GM19238 (cell line): Measurements from ENCODE around the gene ERLEC1.
"Not testable (repeated sequence)": the region's sequence is repeated elsewhere in the genome, so short reads cannot be mapped to it uniquely, and the experiment has no call there.

Source experiments
- DNase-seq: peaks from one replicate; pipeline ENCODE4 v3.0.0; 2011; ENCODE audit warnings: low spot score; ENCODE audit not compliant: insufficient read length

Gene ERLEC1

DNA sequence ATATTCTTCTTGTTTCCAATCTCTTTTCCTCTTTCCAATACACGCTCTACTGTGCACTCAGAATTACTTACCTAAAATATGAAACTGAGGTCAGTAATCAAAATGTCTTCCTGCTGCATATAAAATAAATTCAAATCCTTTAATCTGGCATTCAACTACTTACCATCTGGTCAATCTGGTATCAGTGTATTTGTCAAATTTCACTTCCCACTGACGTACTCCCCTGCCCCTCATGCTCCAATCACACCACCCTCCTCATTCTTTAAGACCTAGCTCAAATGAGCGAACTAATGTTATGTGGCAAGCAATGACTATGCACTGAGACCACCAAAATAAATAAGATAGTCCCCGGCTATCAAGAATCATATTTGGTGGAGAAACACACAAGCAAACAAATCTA, 6.8 kb upstream of the ERLEC1 start:
- DNase-seq = no peak

DNA sequence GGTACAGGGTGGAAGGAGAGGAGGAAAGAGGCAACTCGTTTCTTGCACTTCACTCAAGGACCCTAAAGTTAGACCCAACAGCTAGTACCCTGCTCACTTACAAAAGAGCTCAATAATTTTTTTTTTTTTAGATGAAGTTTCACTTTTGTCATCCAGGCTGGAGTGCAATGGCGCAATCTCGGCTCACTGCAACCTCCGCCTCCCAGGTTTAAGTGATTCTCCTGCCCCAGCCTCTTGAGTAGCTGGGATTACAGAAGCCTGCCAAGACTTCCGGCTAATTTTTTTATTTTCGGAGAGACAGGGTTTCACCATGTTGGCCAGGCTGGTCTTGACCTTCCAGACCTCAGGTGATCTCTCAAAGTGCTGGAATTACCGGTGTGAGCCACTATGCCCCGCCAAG, 4.2 kb upstream of the ERLEC1 start:
- no peak for DNase-seq

DNA sequence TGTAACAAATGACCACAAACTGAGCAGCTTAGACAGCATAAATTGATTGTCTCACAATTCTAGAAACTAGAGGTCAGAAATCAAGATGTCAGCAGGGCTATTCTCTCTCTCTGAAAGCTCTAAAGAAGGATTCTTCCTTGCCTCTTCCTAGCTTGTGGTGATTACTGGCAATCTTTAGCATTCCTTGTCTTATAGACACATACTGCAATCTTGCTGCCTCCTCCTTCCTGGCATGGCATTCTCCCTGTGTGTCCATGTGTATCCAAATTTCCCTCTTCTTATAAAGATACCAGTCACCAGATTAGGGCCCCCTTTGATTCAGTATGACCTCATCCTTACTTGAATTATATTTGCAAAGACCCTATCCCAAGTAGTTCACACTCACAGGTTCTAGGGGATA, 2.4 kb upstream of the ERLEC1 start:
- no peak for DNase-seq

DNA sequence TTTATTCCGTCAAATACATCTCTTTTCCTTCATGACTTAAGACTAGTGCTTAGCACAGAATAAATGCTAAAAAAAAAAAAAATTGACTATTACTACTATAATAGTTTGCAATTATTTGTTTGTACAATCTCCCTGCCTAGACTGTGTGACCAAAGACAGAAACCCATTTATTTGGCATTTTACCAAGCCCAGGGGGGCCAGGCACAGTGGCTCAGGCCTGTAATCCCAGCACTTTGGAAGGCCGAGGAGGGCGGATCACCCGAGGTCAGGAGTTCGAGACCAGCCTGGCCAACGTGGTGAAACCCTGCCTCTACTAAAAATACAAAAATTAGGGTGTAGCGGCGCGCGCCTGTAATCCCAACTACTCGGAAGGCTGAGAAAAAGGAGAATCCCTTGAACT, 1.5 kb upstream of the ERLEC1 start:
- no peak for DNase-seq

DNA sequence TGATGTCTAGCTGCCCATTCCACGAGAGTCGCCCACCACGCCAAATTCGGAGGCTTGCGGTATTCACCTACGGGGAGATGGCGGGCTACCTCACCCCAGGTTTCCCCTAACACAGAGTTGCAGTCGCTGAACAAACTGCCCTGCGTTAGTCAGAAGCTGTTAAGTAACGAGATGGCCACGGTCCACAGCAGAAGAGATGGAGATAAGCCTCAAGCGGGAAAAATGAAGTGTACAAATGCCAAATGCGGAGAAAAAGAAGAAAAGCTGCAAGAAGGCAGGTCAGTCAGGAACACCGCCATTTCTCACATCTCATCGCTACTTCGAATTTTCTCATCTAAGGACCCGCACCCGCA, 516 bp upstream of the ERLEC1 start:
- no peak for DNase-seq

DNA sequence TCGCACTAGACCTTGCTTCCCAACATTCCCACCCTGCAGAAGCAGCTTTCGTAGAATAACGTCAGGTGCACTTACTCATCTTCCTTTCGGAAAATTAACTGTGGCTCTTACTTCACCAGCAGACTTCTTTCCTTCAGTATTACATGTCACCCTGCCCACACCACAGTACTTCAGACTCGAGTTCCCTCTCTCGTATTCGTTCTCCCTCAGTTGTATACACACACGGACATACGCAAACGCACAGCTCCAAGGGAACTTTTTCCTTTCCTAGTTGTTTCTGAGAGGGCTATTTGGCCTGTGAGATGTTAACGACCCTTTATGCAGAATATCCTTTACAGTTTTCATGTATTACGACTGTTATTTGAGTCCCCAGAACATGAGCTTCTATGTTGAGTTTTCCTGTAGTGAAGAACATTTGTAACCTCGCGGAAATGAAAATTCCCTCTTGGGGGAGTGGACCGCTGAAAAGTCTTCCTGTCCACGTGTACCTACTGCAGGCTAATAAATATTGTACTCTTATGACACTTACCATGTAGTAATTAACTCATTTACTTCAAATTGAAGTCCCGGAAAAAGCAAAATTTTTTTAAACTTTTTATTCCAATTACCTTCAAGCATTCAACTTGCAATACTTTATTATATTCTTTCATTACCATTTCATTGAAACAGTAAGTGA, 908 bp downstream of the ERLEC1 start:
- no peak for DNase-seq

DNA sequence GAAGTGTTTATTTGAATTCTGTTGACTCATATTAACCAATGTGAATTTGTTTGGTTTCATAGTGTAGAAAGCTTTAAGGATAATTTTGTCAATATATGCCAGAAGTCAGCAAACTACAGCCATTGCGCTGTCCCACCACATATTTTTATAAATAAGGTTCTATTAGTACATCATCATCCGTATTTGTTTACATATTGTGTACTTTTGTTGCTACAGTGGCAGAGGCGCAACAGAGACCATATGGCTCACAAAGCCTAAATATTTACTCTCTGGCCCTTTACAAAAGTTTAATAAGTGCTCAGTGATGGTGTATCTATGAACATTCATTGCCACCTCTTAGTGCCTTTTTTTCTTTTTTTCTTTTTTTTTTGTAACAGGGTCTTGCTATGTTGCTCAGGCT, 6.4 kb downstream of the ERLEC1 start:
- DNase-seq = no peak

DNA sequence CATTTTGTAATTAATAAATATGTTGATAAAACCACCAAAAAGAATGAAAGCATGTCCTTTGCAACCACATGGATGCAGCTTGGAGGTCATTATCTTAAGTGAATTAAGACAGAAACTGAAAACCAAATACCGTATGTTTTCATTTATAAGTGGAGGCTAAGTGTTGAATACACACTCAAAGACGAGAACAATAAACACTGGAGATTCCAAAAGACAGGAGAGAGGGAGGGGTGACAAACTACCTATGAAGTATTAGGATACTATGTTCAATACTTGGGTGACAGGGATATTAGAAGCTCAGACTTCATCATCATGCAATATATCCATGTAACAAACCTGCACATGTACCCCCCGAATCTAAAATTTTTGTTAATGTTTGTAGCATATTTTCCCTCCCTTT, 7.0 kb downstream of the ERLEC1 start:
- no peak for DNase-seq

DNA sequence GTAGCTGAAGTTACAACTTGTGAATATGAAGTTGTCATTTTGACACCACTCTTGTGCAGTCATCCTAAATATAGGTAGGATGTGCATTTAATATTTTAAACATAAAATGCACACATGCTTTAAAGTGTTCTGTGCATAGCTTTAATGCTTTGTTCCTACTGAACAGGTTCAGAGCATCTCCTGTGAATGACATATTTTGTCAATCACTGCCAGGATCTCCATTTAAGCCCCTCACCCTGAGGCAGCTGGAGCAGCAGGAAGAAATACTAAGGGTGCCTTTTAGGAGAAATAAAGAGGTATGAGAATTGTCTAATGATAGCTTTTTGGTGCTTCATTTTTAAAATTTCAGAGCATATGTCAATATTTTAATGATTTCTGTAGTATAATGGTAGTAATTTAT, 14.7 kb downstream of the ERLEC1 start:
- no peak for DNase-seq

DNA sequence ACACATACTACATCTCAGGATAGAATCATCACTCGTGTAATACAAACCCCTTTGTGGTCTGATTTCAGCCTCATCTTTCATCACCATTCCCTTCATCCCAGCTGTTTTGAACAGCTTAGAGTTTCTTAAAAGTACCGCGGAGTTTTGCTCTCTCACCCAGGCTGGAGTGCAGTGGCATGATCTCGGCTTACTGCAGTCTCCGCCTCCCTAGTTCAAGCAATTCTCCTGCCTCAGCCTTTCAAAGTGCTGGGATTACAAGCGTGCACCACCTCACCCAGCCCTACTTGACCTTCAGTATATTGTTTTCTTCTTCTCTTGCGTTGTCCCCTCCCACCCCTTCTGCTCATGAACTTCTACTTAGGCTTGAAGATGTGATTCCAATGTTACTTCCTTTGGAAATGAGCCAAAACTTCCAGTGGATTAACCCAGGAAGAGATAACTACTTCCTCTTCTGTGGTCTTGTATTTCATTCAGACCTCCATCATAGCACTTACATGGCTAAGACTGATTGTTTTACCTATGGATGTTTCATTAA, 15.8 kb downstream of the ERLEC1 start:
- DNase-seq = no peak

DNA sequence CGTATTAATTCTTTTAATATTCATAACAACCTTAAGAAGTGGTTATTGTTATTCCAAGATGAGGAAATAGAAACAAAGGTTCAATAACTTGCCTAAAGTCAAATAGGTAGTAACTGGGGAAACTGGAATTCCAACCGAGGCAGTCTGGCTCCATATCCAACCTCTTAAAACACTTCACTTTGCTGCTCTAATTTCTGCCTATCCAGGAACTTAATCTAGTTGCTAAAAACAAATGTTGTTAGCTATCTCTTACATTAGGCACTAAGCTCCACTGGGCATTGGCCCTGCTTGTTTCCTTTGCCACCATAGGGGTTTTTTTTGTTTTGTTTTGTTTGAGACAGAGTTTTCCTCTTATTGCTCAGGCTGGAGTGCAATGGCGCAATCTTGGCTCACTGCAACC, 24.8 kb downstream of the ERLEC1 start:
- DNase-seq = no peak

DNA sequence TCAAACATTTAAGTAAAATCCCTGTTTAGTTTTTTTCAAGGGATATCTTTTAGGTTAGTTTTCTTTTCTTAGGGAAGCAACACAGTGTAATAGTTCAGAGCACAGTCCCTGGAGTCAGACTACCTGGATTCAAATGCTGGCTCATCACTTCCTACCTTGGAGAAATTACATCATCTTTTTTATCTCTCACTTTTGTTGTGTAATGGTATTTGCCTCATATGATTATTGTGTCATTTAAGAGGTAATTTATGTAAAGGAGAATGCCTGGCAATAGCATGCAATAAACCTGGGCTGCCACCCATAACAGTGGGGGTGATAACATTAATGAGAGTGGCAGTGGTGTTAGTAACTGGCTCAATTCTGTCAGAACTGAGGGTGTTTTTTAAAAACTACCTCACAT, 26.3 kb downstream of the ERLEC1 start:
- no peak for DNase-seq

DNA sequence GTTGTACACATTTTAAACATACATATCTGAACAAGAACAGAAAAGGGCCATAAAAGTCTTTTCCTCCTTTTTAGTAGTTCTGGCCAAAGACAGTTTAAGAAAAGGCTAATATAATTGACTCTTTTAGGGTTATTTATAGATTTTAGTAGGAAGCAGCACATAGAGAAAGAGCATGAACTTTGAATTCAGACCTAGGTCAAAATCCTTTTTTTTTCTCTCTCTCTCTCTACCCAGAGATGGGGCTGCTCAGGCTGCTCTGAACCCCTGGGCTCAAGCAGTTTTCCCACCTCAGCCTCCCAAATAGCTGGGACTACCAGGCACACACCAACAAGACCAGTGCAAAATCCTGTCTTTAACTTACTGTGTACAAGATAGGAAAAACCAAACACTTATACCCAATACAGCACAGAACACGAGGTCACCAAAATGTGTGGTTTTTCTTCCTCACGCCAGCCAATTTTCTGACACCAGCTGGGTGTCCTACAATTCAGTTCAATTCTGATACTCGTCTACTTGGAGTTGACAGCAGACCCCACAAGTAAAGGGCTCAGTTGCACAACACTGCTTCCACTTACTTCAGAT, 32.1 kb downstream of the ERLEC1 start:
- DNase-seq = no peak

DNA sequence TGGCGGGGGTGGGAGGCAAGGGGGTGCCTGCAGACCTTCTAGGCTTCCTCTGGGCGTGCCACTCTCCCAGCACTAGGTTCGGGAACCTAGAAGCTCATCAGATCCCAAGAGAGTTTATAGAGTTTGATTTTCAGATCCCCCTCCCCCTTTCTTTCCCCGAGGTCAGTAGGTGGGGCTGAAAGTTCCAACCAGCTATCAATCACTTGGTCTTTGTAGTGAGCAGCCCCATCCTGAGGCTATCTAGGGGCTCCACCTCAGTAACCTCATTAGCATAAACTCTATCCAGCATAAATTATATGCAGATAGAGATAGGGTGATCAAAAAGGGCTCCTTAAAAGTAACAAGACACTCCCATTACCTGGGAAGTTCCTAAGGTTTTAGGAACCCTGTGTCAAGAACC, 32.8 kb downstream of the ERLEC1 start:
- DNase-seq = no peak

DNA sequence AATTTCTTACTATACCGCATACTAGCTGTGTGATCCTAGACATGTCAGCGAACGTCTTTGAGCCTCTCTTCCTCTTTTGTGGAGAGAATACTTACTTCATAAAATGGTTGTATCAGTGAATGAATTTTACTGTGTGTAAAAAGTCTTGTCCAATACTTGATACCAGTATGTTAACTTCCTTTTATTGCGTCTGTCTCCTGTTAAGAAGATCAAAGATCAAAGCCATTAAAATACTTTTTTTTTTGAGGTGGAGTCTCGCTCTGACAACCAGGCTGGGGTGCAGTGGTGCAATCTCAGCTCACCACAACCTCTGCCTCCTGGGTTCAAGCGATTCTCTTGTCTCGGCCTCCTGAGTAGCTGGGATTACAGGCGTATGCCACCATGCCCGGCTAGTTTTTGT, 33.2 kb downstream of the ERLEC1 start:
- DNase-seq = no peak

DNA sequence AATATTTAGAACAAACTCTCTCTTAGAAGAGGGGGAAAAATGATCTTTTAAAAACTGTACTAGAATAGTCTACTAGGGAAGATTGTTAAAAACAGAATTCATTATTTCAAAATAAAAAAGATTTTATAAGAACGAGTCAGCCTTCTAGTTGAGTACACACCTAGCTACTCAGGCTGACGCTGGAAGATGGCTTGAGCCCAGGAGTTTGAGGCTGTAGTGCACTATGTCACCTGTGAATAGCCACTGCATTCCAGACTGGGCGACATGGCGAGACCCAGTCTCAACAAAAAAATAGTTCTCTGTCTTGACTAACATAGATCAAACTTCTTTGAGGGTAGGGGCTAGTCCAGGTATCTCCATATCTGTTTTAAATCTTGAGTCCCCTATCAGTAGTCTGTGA, 33.9 kb downstream of the ERLEC1 start:
- no peak for DNase-seq

DNA sequence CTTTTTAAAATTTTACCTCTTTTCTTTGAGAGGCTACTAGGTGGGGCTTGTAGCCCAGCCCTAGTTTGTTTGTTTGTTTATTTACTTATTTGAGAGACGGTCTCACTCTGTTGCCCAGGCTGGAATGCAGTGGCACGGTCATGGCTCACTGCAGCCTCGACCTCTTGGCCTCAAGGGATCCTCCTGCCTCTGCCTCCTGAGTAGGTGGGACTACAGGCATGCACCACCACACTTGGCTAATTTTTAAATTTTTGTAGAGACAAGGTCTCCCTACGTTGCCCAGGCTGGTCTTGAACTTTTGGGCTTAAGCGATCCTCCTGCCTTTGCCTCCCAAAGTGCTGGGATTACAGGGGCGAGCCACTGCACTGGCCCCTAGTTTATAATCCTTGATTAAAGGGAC, 35.0 kb downstream of the ERLEC1 start:
- no peak for DNase-seq

DNA sequence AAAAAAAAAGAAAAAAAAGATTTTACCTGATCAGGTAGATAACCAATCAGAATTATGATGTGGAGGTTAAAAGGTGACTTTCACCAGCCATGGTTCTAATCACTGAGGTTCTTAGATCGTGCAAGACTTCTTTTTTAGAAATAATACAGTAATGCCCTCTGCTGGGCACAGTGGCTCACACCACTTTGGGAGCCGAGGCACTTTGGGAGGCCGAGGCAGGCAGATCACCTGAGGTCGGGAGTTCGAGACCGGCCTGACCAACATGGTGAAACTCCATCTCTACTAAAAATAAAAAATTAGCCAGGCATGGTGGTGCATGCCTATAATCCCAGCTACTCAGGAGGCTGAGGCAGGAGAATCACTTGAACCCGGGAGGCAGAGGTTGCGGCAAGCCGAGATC, 36.8 kb downstream of the ERLEC1 start:
- DNase-seq = not testable (repeated sequence)

DNA sequence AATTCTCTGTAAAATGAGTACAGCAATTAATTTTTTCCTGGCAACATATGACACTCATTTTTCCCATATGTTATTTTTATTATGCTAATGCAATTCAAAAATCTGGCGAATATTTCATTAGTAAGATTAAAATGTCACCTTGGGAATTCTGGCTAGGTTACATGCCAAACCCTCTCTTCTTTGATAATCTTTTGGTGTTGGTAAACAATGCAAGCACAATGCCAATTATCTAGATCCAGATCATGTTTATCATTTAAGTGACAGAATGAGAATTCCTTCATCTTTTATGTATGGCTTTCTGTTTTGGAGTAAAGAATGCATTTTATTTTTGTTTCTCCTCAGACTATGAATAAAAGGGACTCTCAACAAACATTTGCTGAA, 39.2 kb downstream of the ERLEC1 start:
- DNase-seq = no peak

DNA sequence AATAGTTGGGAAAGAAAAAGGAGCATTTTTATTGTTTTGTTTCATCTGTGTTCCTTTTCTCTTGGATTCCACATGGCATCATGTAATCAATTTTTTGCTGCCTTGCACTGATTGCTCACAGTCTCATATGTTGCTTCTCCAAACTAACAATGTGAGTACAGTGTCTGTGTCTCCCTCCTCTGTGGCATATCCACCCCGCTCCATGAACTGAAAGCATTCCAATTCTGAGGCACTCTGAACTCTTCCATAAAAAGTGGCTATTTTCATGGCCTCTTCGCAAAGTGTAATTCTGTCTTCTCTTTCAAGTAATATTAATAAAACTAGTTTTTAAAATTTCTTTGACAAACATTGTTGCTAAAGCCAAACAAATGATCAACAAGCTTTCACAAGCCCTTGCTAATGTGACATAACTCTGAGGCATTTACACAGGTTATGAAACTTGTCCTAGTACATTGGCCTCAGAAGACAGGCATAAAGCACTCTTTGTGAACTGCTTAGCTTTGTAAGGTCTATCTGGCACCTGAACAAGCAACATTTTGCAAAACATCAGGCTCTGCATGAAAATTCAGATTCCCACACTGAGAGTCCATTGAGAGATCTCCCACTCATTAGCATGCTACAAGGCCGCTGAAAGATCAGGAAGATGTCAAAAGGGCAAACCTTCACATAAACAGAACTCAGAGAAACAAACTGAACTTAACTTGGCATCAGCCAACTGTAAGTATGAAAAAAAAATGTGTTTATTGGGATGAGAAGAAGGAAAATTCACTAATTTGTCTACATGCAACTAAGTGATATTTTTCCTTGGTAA, 39.9 kb downstream of the ERLEC1 start:
- DNase-seq = no peak

DNA sequence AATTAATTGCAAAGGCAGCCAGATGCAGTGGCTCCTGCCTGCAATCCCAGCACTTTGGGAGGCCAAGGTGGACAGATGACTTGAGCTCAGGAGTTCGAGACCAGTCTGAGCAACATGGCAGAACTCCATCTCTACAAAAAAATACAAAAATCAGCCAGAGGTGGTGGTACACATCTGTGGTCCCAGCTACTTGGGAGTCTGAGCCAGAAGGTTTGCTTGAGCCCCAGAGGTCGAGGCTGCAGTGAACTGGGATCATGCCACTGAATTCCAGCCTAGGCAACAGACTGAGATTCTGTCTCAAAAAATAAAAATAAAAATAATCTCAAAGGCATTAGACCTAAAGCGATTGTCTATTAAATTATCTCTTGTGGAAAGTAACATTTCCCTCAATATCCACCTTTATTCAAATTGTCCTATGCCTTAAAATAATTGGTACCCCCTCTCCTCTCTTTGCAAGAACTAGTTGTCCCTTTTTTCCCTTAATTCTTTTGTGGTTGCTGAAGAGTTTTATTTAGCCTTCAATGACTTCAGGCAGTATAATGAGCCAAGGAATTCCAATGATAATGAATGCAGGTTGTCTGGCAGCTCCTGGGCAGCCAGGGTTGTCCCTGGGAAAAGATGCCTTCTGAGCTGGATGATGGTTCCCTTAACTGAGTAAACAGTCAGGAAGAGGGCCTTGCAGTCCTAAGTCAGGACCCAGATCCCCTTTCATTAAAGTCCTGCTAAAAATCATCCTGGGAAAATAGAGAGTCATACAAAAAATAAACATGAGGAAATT, 40.7 kb downstream of the ERLEC1 start:
- DNase-seq = no peak

DNA sequence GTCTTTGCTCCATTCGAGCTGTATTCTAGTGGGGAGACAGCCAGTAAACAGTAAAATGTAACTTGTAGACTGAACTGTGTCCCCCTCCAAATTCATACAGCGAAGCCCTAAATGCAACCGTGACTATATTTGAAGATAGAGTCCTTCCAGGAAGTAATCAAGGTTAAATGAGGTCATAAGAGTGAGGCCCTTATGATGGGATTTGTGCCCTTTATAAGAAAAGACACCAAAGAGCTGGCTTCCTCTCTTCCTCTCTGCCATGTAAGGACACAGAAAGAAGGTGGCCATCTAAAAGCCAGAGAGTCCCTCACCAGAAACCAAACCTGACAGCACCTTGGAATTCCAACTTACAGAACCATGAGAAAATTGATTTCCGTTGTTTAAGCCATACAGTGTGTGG, 41.5 kb downstream of the ERLEC1 start:
- no peak for DNase-seq
